ENCODE results near the gene NENF. TPM values are rescaled to one million over a fixed set of nuclear protein-coding genes. Genes with fewer than 3 reads are reported as not detected.

NENF gene
- total RNA-seq, 1 donor from 2014 or later: 40.4 TPM

- Mint-ChIP-seq H3K27ac (ENCODE audit: unreplicated experiment) (no peak overlapping the region), H3K27me3 (ENCODE audit: low read depth) (peaks cover 4% of the 10 kb centered on the region), H3K36me3 (ENCODE audit: low read depth) (no peaks in the 10 kb centered on the region), H3K4me1 (peaks cover 33% of the 10 kb centered on the region), H3K9me3 (no peaks in the 10 kb centered on the region), H3K4me3 (peak overlapping the region; percentile 86)
- DNase-seq (ENCODE audit: low read depth, low spot score): no peak
- no peak for TF ChIP-seq CTCF (conservative IDR thresholded peaks at IDR 0.05)
Measured at GRCh38 chr1:212433577-212434462, 1.1 kb downstream of the NENF start.

- peaks cover 4% of the 10 kb centered on the region for H3K27me3 Mint-ChIP-seq (ENCODE audit: low read depth)
- H3K4me1 Mint-ChIP-seq: peaks cover 32% of the 10 kb centered on the region
- no peak overlapping the region for H3K27ac Mint-ChIP-seq (ENCODE audit: unreplicated experiment)
- TF ChIP-seq CTCF (conservative IDR thresholded peaks at IDR 0.05): no peak
- no peaks in the 10 kb centered on the region for H3K36me3 Mint-ChIP-seq (ENCODE audit: low read depth)
- no peaks in the 10 kb centered on the region for H3K9me3 Mint-ChIP-seq
- DNase-seq (ENCODE audit: low read depth, low spot score): no peak
- H3K4me3 Mint-ChIP-seq: no peak overlapping the region
Measured at GRCh38 chr1:212434992-212435391, 2.3 kb downstream of the NENF start.

GRCh38 chr1:212437179-212437798 lies 4.6 kb downstream of the NENF start:
- H3K4me3 Mint-ChIP-seq: no peak overlapping the region
- TF ChIP-seq CTCF (conservative IDR thresholded peaks at IDR 0.05): no peak
- no peak for DNase-seq (ENCODE audit: low read depth, low spot score)

GRCh38 chr1:212438831-212439237 lies 6.1 kb downstream of the NENF start:
- TF ChIP-seq CTCF (conservative IDR thresholded peaks at IDR 0.05): no peak

More at GRCh38 chr1:212437179-212437798, 4.6 kb downstream of the NENF start:
- H3K9me3 Mint-ChIP-seq: no peaks in the 10 kb centered on the region
- no peaks in the 10 kb centered on the region for H3K36me3 Mint-ChIP-seq (ENCODE audit: low read depth)
- H3K4me1 Mint-ChIP-seq: peaks cover 24% of the 10 kb centered on the region
- peak overlapping the region; percentile 21 for H3K27ac Mint-ChIP-seq (ENCODE audit: unreplicated experiment)
- H3K27me3 Mint-ChIP-seq (ENCODE audit: low read depth): no peaks in the 10 kb centered on the region

GRCh38 chr1:212440419-212440818 lies 7.7 kb downstream of the NENF start:
- Mint-ChIP-seq H3K4me3 (no peak overlapping the region), H3K4me1 (peaks cover 14% of the 10 kb centered on the region), H3K36me3 (ENCODE audit: low read depth) (no peaks in the 10 kb centered on the region), H3K9me3 (no peaks in the 10 kb centered on the region), H3K27ac (ENCODE audit: unreplicated experiment) (no peak overlapping the region), H3K27me3 (ENCODE audit: low read depth) (no peaks in the 10 kb centered on the region)
- no peak for TF ChIP-seq CTCF (conservative IDR thresholded peaks at IDR 0.05)
- no peak for DNase-seq (ENCODE audit: low read depth, low spot score)

More at GRCh38 chr1:212438831-212439237, 6.1 kb downstream of the NENF start:
- Mint-ChIP-seq H3K4me3 (no peak overlapping the region), H3K36me3 (ENCODE audit: low read depth) (no peaks in the 10 kb centered on the region), H3K4me1 (peaks cover 17% of the 10 kb centered on the region), H3K27ac (ENCODE audit: unreplicated experiment) (no peak overlapping the region), H3K9me3 (no peaks in the 10 kb centered on the region), H3K27me3 (ENCODE audit: low read depth) (no peaks in the 10 kb centered on the region)
- DNase-seq (ENCODE audit: low read depth, low spot score): no peak
